Ovary (tissue), 9 donors: Measurements from ENCODE around the gene PRKAG1. TPM values are rescaled to one million over a fixed set of nuclear protein-coding genes. Genes with fewer than 3 reads are reported as not detected.

Experiments
- DNase-seq, 5 donors: peaks; one replicate each; pipeline ENCODE4 v3.0.0-alpha.2; 2019 to 2020
- H3K27ac ChIP-seq, 2 donors: fragments of 200-600 bp; one replicate each; pipeline versions ENCODE4 v1.5.1 to v1.8.0; 2019 to 2022
- H3K27me3 ChIP-seq: fragments of 200-600 bp; one replicate; pipeline ENCODE4 v1.8.0; 2022
- H3K36me3 ChIP-seq: fragments of 200-600 bp; sonication (generic); one replicate; pipeline ENCODE4 v1.5.1; 2019
- H3K4me1 ChIP-seq: one replicate; pipeline ENCODE4 v1.8.1; 2013; ENCODE audit warnings: mild to moderate bottlenecking, moderate library complexity; ENCODE audit not compliant: insufficient read depth
- H3K4me3 ChIP-seq: fragments of 200-600 bp; sonication (generic); one replicate; pipeline ENCODE4 v1.5.1; 2017
- H3K9me3 ChIP-seq, 2 donors: fragments of 200-600 bp in 1 of 2; sonication (generic) in 1 of 2; one replicate each; pipeline versions ENCODE4 v1.5.1 to v1.8.1; 2013 to 2019; ENCODE audit warnings: mild to moderate bottlenecking in 1 of 2, moderate library complexity in 1 of 2
- EP300 ChIP-seq: sonication (generic); formaldehyde crosslinking; IDR thresholded peaks from one replicate; pipeline ENCODE4 v1.6.1; 2017; ENCODE audit warnings: antibody characterized with exemption
- POLR2A ChIP-seq: fragments of 450-650 bp; IDR thresholded peaks from one replicate; pipeline ENCODE4 v1.6.1; 2017; ENCODE audit warnings: antibody characterized with exemption, mild to moderate bottlenecking, moderate library complexity
- WGBS, 3 donors: extraction: QIAGEN DNeasy Blood & Tissue Kit in 1 of 3; methylation state at CpG; one replicate each; pipeline versions ENCODE4 v1.1.5 to v1.1.7; 2013 to 2017; 5-methylcytosine and 5-hydroxymethylcytosine counted together
- intact Hi-C, 4 donors: fragments of 100-400 bp; cut with DNase I; formaldehyde crosslinking; loops; one replicate each; pipeline versions ENCODE4 v1.11.0 to v1.15.1; 2022 to 2023
- polyA plus RNA-seq, 2 donors: library from polyadenylated mRNA; stranded (reverse); fragments of 200-250 nt in 1 of 2; fragments of 350-450 nt in 1 of 2; fragmentation: Illumina TruSeq in 1 of 2; extraction: RNeasy Lipid Tissue Mini Kit (QIAGEN cat#74804) in 1 of 2; gene quantifications; one replicate each; pipeline ENCODE4 v1.2.3, GENCODE V29; 2013 to 2014
- total RNA-seq, 7 donors: library from RNA; depleted of rRNA in 2 of 7; stranded (reverse); fragments of >200 nt in 2 of 7; fragmentation: NEBNext Ultra II Directional in 3 of 7; extraction: Animal tissue kit (Norgen Biotek cat#: 25700) in 3 of 7; gene quantifications; one replicate each; pipeline versions ENCODE4 v1.1.0 to v1.2.4, GENCODE V29; 2016 to 2023
- TF ChIP-seq, protein P1 (sequence below), 3 donors: fragments of 450-650 bp in 2 of 3; fragments of 200-600 bp in 1 of 3; IDR thresholded peaks; one replicate each; pipeline versions ENCODE4 v1.5.1 to v1.8.0; 2016 to 2022; ENCODE audit warnings: antibody characterized with exemption in 3 of 3, mild to moderate bottlenecking in 1 of 3
- donor health status: DM: no; HTN: no; CAD: no; lungs with moderate emphysema.
- donor health status: DM: no; HTN: no; CAD: no.
- donor health status: Bipolar disorder and iron deficiency.
- donor health status: DM: yes; HTN: yes; CAD: no.
- donor health status: DM: no; HTN: no; CAD: no.
- donor health status: DM: yes; HTN: yes; CAD: no.

Gene PRKAG1
- total and polyA plus RNA-seq, 9 donors, result 25.6 to 98.5 (median 38.3) TPM

DNA sequence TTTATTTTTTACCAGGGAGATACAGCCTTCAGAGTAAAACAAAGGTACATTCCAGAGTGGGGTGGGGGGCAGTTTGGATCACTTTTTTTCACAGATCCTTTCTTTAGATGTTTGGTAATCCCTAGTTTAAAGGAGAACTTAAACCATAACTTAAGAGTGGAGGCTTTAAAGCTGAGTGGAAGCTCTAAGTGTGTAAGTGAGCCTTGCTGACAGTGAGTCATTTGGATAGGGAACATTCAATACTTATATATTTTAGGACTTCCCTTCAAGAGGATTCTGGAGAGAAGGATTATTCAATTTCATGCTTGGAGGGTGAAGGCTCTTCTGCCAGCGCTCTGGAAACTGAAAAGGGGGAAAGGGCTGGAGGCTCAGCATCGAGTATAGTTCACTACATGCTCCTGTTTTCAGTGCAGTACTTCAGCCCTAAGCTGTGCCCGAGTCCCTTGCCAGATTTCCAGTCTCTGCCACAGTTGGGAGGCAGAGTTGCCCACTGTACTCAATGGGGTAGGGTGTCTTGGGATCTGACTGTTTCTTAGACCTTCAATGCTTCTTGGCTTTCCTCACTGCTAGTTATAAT, 8.4 kb downstream of the PRKAG1 start:
- no peaks in the 10 kb centered on the region for H3K4me1 ChIP-seq
- no peaks in the 10 kb centered on the region for H3K9me3 ChIP-seq
- intact Hi-C loops, result loop anchor here in 1 of 4 donors (10.0 kb wide), 1 partner anchor 105 kb away; the partner anchor contains the start of gene LMBR1L
- WGBS, 3 donors, result 91 to 94% (median 92%) methylated on average over 3 of the region's 3 CpGs
- H3K36me3 ChIP-seq, result no peaks in the 10 kb centered on the region
- no peak for DNase-seq
- TF ChIP-seq POLR2A (no peak), EP300 (no peak)
- TF ChIP-seq, protein P1, sequence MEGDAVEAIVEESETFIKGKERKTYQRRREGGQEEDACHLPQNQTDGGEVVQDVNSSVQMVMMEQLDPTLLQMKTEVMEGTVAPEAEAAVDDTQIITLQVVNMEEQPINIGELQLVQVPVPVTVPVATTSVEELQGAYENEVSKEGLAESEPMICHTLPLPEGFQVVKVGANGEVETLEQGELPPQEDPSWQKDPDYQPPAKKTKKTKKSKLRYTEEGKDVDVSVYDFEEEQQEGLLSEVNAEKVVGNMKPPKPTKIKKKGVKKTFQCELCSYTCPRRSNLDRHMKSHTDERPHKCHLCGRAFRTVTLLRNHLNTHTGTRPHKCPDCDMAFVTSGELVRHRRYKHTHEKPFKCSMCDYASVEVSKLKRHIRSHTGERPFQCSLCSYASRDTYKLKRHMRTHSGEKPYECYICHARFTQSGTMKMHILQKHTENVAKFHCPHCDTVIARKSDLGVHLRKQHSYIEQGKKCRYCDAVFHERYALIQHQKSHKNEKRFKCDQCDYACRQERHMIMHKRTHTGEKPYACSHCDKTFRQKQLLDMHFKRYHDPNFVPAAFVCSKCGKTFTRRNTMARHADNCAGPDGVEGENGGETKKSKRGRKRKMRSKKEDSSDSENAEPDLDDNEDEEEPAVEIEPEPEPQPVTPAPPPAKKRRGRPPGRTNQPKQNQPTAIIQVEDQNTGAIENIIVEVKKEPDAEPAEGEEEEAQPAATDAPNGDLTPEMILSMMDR (IDR thresholded peaks at IDR 0.05), result no peak
- no peak overlapping the region for H3K27ac ChIP-seq
- no peak overlapping the region for H3K4me3 ChIP-seq
- H3K27me3 ChIP-seq, result no peaks in the 10 kb centered on the region

DNA sequence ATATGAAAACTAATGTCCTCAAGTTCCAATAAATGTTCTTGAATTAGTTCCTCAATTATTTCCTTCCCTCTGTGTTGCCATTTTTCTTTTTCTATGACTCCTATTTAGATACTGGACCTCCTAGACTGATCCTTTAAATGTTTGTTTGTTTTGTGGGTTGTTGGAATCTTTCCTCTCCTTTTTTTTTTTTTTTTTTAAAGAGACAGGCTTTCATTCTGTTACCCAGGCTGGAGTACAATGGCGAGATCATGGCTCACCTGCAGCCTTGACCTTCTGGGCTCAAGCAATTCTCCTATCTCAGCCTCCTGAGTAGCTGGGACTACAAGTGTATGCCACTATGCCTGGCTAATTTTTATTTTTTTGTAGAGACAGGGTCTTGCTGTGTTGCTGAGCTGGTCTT, 9.6 kb downstream of the PRKAG1 start:
- DNase-seq, result no peak
- Histone ChIP-seq H3K9me3 (no peaks in the 10 kb centered on the region), H3K27ac (no peak overlapping the region), H3K4me1 (no peaks in the 10 kb centered on the region), H3K36me3 (no peaks in the 10 kb centered on the region), H3K4me3 (no peak overlapping the region), H3K27me3 (no peaks in the 10 kb centered on the region)
- 85 to 97% (median 89%) methylated on average over 1 of the region's 1 CpG for WGBS, 3 donors
- TF ChIP-seq EP300, result no peak
- TF ChIP-seq, protein P1 (IDR thresholded peaks at IDR 0.05), result no peak
- no peak for TF ChIP-seq POLR2A
- intact Hi-C loops, result no loop called here

DNA sequence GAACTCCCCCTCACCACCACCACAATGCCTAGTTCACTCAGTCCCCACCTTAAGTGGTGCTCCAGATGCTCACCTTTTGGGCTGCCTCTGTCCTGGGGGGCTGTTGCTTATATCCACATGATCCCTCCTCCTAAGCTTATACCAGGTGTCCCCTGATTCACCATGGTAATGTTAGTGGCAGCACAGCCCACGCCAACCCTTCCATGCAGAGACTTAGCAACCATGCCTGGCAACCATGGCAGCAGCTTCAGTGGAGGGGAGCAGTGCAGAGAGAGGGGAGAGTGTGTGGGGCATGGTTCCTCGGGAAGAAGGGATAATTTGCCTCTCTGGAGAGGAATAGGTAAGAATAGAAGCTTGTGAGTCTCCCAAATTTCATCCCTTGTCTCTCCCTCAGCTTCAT, 18.2 kb downstream of the PRKAG1 start:
- no peaks in the 10 kb centered on the region for H3K27me3 ChIP-seq
- no peak for DNase-seq
- intact Hi-C loops, result no loop called here
- H3K4me1 ChIP-seq, result peaks cover 6% of the 10 kb centered on the region
- no peaks in the 10 kb centered on the region for H3K9me3 ChIP-seq
- no peak overlapping the region for H3K4me3 ChIP-seq
- 79 to 88% (median 84%) methylated on average over 2 of the region's 2 CpGs for WGBS, 3 donors
- no peaks in the 10 kb centered on the region for H3K36me3 ChIP-seq
- H3K27ac ChIP-seq, result no peak overlapping the region
- TF ChIP-seq POLR2A, result no peak
- TF ChIP-seq, protein P1 (IDR thresholded peaks at IDR 0.05), result no peak
- no peak for TF ChIP-seq EP300

DNA sequence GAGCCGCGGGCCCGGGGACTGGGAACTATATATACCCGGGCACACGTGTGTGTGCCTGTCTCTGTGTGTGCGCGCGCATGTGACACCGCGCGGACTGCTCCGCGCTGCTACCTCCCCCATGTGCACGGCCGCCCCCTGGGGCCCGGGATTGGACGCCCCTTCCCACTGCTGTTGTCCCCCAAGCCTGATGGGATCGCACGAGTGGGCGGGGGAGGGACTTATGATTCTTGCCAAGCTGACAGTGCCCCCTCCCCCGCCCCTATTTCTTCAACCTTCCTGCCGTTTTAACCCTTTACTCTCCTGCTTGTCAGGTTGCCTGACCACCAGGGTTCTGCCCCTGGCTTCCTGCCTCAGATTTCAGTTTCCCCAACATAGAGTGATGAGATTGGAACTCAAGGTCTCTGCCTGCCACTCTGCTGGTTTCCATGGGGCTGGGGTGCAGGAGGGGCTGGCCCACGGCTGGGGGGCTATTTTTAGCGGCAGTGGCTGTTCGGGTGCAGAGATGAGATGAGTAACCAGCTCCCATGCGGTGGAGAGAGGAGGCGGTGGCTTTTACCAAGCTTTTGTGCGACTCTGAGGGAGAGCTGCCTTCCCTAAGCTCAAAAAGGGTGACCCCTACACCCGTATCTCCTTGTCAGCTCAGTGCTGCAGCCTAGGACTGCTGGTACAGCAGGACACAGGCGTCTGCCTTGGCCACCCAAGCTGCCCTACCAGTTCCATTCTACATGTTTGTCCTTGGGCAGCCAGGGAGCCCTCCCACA, 19.0 kb downstream of the PRKAG1 start, which contains the start of gene DDN:
TSS of gene DDN (minus strand) at position 5 of the 761 bp plus-strand sequence. CDS start 88 bp downstream, outside the sequence.
- TF ChIP-seq, protein P1 (IDR thresholded peaks at IDR 0.05), result no peak
- TF ChIP-seq EP300 (no peak), POLR2A (no peak)
- DNase-seq, result peak in 1 of 5 donors; percentile 26
- intact Hi-C loops, result loop anchor here in 2 of 4 donors (5.0 to 10.0 kb wide), 2 partner anchors 135 to 147 kb away; partner anchors contain the start of genes DDX23 (in 1 of the 2) and RND1 (in 1 of the 2)
- Histone ChIP-seq H3K36me3 (no peaks in the 10 kb centered on the region), H3K27ac (no peak within 1 kb of the TSS), H3K27me3 (no peaks in the 10 kb centered on the region), H3K4me1 (peaks cover 6% of the 10 kb centered on the region), H3K4me3 (peak within 1 kb of the TSS; percentile 33), H3K9me3 (no peaks in the 10 kb centered on the region)
- WGBS, 3 donors, result 1 to 4% (median 1%) methylated on average over 21 to 30 of the region's 30 CpGs
